HG03097 (cell line): ENCODE data around the gene PRDM10.
"Not testable (repeated sequence)": the region's sequence is repeated elsewhere in the genome, so short reads cannot be mapped to it uniquely, and the experiment has no call there.

ENCODE experiments used
- ATAC-seq: cut with Tn5 transposase; IDR thresholded peaks from one replicate; pipeline ENCODE4 v1.9.1; 2021; ENCODE audit not compliant: unreplicated experiment, low FRiP score

Gene PRDM10

GRCh38 chr11:129980086-129980485, 22.5 kb downstream of the PRDM10 start:
- no peak for ATAC-seq

- no peak for ATAC-seq
Measured at GRCh38 chr11:129979046-129979605, 23.5 kb downstream of the PRDM10 start.

- ATAC-seq, result no peak
Measured at GRCh38 chr11:129978447-129978846, 24.2 kb downstream of the PRDM10 start.

GRCh38 chr11:129976328-129976727, 26.3 kb downstream of the PRDM10 start:
- no peak for ATAC-seq

GRCh38 chr11:129975543-129975942, 27.1 kb downstream of the PRDM10 start:
- ATAC-seq, result no peak

DNA sequence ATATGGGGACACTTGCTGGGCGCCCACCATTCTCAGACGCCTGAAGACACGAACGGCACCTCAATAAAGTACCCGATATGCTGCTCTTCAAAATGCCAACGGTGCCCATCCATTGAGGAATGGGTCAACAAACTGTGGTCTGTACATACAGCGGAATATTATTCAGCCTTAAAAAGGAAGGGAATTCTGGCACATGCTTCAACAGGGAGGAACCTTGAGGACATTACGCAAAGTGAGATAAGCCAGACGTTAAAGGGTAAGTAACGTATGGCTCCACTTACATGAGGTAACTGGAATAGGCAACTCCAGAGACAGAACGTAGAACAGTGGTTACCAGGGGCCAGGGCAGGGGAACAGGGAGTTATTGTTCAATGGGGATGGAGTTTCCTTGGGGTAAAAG, 28.0 kb downstream of the PRDM10 start:
- ATAC-seq, result no peak

DNA sequence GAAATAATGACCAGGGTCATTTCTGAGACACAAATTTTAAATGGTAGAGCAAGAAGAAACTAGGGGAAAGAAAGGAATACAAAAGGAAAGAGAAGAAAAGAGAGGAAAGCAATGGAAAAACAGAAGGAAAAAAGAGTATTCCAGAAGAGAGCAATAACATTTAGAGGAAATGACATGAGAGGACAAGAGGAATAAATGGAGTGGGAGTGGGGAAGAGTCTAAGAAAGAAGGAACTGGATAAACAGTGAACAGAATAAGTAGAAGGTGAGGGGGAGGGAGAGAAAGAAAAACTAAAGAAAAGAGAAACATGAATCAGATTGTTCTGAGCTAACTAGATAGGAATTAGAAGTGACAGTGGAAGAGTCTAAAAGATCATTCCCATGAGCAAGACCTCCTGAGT, 28.4 kb downstream of the PRDM10 start:
- ATAC-seq, result no peak

DNA sequence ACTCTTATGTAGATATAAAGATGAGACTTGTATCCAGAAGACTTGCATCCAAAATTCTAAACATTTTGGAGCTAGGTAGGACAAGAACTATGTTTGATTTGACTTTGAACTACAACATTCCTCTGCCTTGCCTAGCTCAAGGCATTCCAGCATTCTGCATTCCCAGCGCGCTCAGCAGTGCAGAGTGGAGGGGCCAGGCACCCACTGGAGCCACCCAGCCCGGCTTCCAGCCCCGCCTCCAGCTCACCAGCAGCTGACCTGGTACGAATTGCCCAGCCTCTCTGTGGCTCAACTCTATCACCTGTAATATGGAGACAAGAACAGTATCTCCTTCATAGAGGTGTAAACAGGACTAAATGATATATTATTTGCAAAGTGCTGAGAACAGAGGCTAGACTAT, 28.8 kb downstream of the PRDM10 start:
- ATAC-seq, result no peak

DNA sequence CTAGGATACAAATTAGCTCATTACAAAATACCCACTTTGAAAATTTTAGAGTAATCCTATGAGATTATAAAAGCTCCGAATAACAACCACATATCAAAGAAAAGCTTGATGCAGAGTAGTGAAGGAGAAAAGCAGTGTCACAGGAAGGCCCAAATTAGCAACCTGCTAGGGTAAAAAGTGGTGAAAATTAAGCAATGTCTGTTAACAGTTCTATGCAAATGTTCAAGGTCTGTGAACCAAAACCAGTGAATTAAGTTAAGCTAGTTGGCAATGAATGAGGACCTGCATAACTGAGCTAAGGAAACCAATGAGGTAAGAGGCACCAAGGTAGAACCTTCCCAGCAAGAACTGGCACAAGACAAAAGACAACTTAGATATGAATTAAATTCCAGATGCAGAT, 29.6 kb downstream of the PRDM10 start:
- no peak for ATAC-seq

DNA sequence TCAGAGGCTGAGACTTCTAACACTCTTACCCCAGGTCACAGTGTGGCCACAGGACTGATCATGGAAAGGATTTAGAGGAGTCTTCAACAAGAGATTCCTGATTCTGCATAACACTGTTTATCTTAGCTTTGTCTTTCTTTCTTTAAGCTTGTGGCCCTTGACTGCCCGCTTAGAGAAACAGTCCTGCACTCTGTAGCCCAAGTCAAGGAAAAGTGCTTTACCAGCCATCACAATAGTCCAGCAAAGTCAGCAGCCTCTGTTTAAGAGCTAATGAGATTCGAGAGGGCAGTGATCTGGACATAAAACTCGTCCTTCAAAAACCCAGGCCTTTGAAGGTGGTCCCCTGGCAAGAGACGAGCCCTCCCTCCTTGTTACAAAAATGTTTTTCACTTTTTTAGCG, 30.0 kb downstream of the PRDM10 start:
- ATAC-seq, result no peak

- ATAC-seq, result not testable (repeated sequence)
Measured at GRCh38 chr11:129971856-129972255, 30.8 kb downstream of the PRDM10 start.

DNA sequence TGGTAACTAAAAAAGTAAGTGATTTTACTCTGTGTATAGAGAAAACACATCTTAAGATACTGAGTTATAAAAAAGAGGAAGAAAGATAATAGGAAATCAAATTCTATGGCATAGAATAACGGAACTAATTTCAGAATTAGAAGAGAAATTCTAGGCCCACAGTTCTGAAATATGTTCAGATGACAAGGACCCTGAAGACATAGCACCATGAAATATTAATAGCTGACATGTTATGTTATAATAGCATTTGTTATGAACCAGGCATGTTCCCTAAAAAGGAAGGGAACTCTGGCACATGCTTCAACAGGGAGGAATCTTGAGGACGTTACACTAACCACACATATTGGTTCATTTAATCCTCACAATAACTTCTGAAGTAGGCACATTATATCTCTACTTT, 32.7 kb downstream of the PRDM10 start:
- ATAC-seq, result no peak

DNA sequence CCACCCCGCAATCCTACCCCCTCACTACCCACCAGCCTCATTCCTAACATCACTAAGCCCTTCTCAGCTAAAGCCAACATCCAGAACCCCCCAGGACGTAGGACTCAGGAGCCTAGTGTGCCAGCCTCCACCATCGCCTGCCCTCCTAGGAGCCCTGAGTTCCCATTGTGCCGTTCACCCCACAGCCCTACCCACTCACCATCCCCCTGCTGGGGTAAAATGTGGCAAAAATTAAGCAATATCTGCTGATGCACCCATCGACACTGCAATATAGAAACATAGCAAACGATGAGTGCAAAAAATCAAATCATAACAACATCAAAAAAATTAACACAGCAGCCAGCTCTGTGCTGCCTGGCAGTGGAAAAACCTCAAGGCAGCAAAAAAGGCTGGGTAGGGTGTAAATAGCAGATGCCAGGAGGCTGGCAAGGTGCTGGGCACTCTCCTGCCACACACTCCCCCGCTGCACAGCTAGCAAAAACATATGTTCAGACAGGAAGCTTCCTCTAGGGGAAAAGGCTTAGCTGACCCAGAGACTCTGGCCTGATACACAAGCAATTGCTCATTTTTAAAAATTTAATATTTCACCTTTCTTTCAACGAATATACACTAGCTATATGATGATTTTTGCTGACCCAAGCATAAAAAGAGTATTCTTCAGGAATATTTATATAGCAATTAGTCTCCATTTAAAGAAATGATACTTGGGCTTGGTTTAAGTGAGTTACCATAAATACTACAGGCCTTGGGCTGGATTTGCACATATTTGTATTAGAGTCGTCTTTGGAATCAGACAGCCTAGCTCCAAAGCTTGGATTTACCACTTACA, 33.8 kb downstream of the PRDM10 start:
- ATAC-seq, result no peak

DNA sequence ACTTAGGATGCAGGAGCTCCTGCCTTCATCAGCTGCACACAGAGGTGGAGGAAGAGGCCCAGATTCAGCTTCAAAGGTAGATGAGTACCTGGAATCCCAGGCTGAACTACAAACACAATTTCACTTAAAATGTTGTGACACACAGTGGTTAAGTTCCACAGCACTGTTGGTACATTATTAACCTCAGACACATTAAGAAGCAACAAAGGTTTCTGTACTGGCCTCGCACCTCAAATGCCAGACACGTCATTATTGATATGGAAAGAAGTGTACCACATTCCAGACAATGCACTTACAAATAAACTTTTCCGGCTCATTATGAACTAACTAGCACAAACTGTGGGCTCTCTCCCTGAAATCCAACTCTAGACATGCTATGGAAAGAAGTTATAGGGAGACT, 34.6 kb downstream of the PRDM10 start:
- no peak for ATAC-seq

DNA sequence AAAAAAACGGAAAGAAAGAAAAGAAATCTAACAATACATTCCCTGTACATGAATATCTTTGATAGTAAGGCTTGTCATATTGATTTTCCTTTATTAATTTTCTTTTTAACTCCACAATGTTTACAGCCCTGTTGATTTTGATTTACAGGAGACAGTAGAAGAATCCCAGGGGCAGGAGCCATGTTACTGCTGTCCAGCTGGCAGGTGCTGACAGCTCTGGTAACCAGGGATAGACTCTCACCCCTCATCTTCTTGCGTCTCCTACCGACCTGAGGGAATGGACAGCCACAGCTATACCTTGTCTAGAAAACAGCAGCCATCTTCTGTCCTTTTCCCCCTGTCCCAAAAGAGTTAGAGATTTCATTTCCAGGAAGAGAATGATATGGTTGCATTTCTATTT, 37.4 kb downstream of the PRDM10 start:
- no peak for ATAC-seq

GRCh38 chr11:129960216-129961214, 42.1 kb downstream of the PRDM10 start:
- peak; percentile 70 for ATAC-seq

GRCh38 chr11:129959687-129960086, 42.9 kb downstream of the PRDM10 start:
- ATAC-seq, result no peak

DNA sequence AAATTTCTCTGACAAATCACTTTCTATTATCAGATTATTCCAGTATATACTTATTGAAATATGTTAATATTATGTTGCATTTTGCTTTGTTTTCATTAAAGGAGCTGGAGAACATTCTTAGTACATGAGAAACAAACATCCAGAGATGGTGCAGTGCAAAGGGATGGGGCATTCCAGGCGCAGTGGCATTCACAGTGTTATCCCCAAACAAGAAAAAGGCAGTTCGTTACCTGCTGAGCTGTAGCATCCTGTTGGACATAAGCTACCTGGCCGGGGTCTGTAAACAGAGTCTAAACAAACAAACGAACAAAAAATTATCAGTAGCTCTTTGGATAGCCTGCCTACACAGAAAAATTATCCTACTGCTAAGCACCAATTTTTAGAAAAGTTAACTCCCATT, 47.4 kb downstream of the PRDM10 start:
- no peak for ATAC-seq

DNA sequence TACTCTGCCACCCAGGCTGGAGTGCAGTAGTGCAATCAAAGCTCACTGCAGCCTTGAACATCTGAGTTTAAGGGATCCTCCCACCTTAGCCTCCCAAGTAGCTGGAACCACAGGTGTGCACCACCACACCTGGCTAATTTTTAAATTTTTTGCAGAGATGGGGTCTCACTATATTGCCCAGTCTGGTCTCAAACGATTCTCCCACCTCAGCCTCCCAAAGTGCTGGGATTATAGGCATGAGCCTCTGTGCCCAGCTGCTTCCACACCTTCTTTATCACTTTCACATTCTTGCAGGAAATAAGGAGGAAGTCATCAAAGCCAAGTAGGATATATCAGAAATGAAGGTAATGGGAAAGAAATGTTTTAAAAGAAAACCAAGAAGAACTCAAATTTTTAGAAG, 47.9 kb downstream of the PRDM10 start:
- ATAC-seq, result not testable (repeated sequence)

DNA sequence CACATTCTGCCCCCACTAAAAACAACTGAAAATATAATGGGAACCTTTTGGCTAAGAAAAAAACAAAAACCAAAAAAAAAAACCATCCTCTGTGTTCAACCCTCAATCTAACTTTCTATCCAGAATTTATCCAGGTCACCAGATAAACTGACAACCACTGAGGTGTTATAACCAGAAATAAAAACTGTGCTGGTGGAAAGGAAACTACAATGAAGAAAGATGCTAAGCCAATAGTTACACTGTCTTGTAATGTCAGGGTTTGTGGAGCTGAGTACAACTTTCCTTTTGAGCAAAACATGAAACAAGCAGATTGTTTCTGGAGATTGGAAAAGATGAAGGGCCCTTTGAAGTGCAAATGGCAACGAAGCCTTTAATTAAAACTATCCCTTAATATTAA, 50.8 kb downstream of the PRDM10 start:
- no peak for ATAC-seq

GRCh38 chr11:129951201-129951865, 51.3 kb downstream of the PRDM10 start:
- no peak for ATAC-seq
